Neural crest cell (in vitro differentiated cells): ENCODE measurements around the gene CD164. TPM values are rescaled to one million over a fixed set of nuclear protein-coding genes. Genes with fewer than 3 reads are reported as not detected.

ENCODE experiments used
- DNase-seq: peaks from one replicate; pipeline ENCODE4 v3.0.0; 2021; ENCODE audit warnings: low read depth, mixed read lengths, low spot score
- H3K27ac Mint-ChIP-seq: one replicate; pipeline ENCODE4 v1.8.0; 2021; ENCODE audit warnings: mild to moderate bottlenecking, mixed read lengths; ENCODE audit not compliant: unreplicated experiment
- H3K27me3 Mint-ChIP-seq: 2 replicates; pipeline ENCODE4 v1.8.0; 2021; ENCODE audit warnings: low read depth, mild to moderate bottlenecking, mixed read lengths
- H3K36me3 Mint-ChIP-seq: 2 replicates; pipeline ENCODE4 v1.8.0; 2021; ENCODE audit warnings: low read depth, mild to moderate bottlenecking, mixed read lengths
- H3K4me1 Mint-ChIP-seq: 2 replicates; pipeline ENCODE4 v1.8.0; 2021; ENCODE audit warnings: mixed read lengths
- H3K4me3 Mint-ChIP-seq: one replicate; pipeline ENCODE4 v1.8.0; 2021; ENCODE audit warnings: mild to moderate bottlenecking, mixed read lengths
- H3K9me3 Mint-ChIP-seq: 2 replicates; pipeline ENCODE4 v1.8.0; 2021; ENCODE audit warnings: mixed read lengths
- total RNA-seq: library from RNA; stranded (reverse); gene quantifications from 2 replicates; pipeline ENCODE4 v1.2.1, GENCODE V29; 2021
- TF ChIP-seq, protein P1 (sequence below): fragments of 200-600 bp; sonication (generic); conservative IDR thresholded peaks from 2 replicates; pipeline ENCODE4 v1.5.0; 2021; ENCODE audit warnings: antibody characterized with exemption, mild to moderate bottlenecking

Gene CD164
- total RNA-seq, 1 donor from 2014 or later, result 73.1 TPM

DNA sequence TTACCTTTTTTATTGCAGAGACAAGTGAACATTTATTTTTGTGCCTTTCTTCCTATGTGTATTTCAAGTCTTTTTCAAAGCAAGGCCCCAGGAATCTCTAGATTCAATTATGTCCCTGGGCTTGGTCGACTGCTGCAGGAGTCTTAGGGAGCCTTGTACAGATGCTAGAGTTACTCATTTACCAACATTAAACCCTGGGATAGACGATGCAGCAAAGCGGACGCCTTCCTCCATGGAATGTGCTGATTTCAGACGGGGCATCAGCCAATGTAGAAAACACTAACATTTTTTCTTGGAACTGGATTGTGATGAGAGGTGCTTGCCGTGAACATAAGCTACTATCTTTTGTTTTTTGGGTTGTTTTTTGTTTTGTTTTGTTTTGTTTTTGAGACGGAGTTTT lies 55.9 kb downstream of the CD164 start:
- peaks cover 6% of the 10 kb centered on the region for H3K4me1 Mint-ChIP-seq
- no peak overlapping the region for H3K27ac Mint-ChIP-seq
- no peaks in the 10 kb centered on the region for H3K27me3 Mint-ChIP-seq
- H3K36me3 Mint-ChIP-seq, result no peaks in the 10 kb centered on the region
- TF ChIP-seq, protein P1, sequence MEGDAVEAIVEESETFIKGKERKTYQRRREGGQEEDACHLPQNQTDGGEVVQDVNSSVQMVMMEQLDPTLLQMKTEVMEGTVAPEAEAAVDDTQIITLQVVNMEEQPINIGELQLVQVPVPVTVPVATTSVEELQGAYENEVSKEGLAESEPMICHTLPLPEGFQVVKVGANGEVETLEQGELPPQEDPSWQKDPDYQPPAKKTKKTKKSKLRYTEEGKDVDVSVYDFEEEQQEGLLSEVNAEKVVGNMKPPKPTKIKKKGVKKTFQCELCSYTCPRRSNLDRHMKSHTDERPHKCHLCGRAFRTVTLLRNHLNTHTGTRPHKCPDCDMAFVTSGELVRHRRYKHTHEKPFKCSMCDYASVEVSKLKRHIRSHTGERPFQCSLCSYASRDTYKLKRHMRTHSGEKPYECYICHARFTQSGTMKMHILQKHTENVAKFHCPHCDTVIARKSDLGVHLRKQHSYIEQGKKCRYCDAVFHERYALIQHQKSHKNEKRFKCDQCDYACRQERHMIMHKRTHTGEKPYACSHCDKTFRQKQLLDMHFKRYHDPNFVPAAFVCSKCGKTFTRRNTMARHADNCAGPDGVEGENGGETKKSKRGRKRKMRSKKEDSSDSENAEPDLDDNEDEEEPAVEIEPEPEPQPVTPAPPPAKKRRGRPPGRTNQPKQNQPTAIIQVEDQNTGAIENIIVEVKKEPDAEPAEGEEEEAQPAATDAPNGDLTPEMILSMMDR, result no peak
- DNase-seq, result no peak
- H3K9me3 Mint-ChIP-seq, result no peaks in the 10 kb centered on the region
- H3K4me3 Mint-ChIP-seq, result no peak overlapping the region

DNA sequence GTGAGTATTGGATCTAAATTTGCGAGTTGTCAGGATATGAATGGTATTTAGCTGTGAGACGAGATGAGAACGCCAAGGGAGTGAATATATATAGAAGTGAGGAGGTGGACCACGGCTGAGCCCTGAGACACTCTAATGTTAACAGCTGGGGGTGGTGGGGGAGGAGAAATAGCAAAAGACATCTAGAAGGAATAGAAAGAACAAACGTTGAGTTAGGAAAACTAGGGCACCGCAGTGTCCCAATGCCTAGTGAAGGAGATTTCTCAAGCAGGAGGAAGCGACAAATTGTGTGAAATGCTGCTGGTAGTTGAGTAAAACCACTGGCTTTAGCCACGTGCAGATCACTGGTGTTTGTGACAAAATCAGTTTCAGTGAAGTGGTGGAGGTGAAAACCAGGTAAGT lies 56.9 kb downstream of the CD164 start:
- no peak overlapping the region for H3K27ac Mint-ChIP-seq
- TF ChIP-seq, protein P1, result no peak
- no peaks in the 10 kb centered on the region for H3K9me3 Mint-ChIP-seq
- H3K4me1 Mint-ChIP-seq, result peaks cover 6% of the 10 kb centered on the region
- H3K4me3 Mint-ChIP-seq, result no peak overlapping the region
- no peak for DNase-seq
- no peaks in the 10 kb centered on the region for H3K27me3 Mint-ChIP-seq
- H3K36me3 Mint-ChIP-seq, result no peaks in the 10 kb centered on the region

DNA sequence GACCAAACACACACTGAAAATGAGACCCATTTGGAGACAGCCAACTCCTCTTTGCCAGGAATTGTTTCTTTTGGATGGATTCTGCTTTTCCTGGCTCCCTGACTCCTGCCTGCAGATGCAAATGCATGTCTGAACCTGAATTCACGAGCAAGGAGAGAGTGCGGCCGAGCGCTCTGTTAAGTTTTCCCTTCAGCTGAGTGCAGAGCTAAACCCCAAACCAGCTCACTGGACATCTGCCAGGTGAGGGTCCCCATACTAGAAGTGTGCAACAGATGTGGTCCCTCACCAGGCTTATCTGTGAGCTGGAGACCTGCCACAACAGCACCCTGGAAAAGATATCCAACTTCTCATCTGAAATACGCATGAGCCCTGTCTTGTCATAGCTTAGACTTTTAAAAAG lies 59.0 kb downstream of the CD164 start:
- Mint-ChIP-seq H3K9me3 (no peaks in the 10 kb centered on the region), H3K36me3 (no peaks in the 10 kb centered on the region), H3K27me3 (no peaks in the 10 kb centered on the region), H3K27ac (no peak overlapping the region), H3K4me1 (peaks cover 7% of the 10 kb centered on the region), H3K4me3 (no peak overlapping the region)
- TF ChIP-seq, protein P1, result no peak
- DNase-seq, result no peak

DNA sequence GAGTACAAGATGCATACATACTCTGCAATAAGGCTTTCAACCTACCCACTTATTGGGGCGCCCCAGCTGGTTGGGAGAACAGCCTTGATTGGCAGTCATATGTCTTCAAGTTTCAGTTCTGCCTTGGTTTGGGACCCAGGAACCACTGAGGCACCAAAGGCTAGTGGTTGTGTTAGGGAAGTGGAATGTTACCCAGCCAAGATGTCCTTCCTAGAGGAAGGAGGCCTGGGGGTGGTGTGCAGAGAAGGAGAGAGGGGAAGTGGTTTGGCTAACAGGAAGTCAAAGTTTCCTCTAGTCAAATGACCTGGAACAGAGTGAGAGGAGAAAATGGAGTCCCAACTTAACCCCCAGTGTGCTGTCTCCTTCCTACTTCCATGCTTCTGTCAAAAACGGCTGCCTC lies 59.4 kb downstream of the CD164 start:
- DNase-seq, result no peak
- Mint-ChIP-seq H3K36me3 (no peaks in the 10 kb centered on the region), H3K4me3 (no peak overlapping the region), H3K9me3 (no peaks in the 10 kb centered on the region), H3K4me1 (peaks cover 7% of the 10 kb centered on the region), H3K27me3 (no peaks in the 10 kb centered on the region), H3K27ac (no peak overlapping the region)
- TF ChIP-seq, protein P1, result no peak

DNA sequence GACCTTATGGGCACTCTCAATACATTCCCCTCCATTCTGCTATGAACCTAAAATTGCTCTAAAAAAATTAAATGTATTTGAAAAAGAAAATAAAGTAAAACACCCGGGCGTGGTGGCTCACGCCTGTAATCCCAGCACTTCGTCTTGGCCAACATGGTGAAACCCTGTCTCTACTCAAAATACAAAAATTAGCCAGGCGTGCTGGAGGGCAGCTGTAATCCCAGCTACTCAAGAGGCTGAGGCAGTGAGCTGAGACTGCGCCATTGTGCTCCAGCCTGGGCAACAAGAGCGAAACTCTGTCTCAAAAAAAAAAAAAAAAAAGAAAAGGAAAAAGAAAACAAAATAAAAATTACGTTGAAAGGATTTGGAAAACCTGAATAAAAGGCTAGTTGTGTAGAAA lies 60.5 kb downstream of the CD164 start:
- no peak overlapping the region for H3K27ac Mint-ChIP-seq
- no peak overlapping the region for H3K4me3 Mint-ChIP-seq
- H3K27me3 Mint-ChIP-seq, result no peaks in the 10 kb centered on the region
- H3K9me3 Mint-ChIP-seq, result no peaks in the 10 kb centered on the region
- no peaks in the 10 kb centered on the region for H3K36me3 Mint-ChIP-seq
- peaks cover 7% of the 10 kb centered on the region for H3K4me1 Mint-ChIP-seq
- TF ChIP-seq, protein P1, result no peak
- DNase-seq, result no peak

DNA sequence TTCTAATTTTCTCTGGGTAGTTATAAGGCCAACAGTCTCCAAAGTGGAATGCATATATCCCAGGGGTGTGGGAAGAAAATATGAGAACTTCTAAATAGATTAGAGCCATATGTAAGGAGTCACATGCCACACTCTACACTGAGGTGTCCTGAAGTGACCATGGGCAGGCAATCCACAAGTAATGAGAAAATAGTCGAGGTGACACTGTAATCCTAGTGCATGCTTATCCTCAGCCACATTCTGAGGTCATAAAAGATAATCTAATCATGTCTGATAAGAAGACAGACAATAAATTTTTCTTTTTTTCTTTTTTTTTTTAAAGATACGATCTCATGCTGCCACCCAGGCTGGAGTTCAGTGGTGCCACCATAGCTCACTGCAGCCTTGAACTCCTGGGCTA lies 62.2 kb downstream of the CD164 start:
- no peak overlapping the region for H3K27ac Mint-ChIP-seq
- TF ChIP-seq, protein P1, result no peak
- H3K4me3 Mint-ChIP-seq, result no peak overlapping the region
- peaks cover 11% of the 10 kb centered on the region for H3K4me1 Mint-ChIP-seq
- H3K9me3 Mint-ChIP-seq, result no peaks in the 10 kb centered on the region
- H3K27me3 Mint-ChIP-seq, result no peaks in the 10 kb centered on the region
- H3K36me3 Mint-ChIP-seq, result no peaks in the 10 kb centered on the region
- no peak for DNase-seq
